ENCODE data around the gene FHOD3.

GRCh38 chr18:36592282-36592681 is 294.8 kb downstream of the FHOD3 start:
- TF ChIP-seq CTCF (IDR thresholded peaks at IDR 0.05): no peak
- no peak for TF ChIP-seq POLR2AphosphoS5 (IDR thresholded peaks at IDR 0.05; ENCODE audit: low read depth, low read length)

Measured in Panc1 (cell line).